Measurements from ENCODE around the gene ELMOD1.

GRCh38 chr11:107624983-107625684 is 34.2 kb downstream of the ELMOD1 start:
- TF ChIP-seq CTCF (conservative IDR thresholded peaks at IDR 0.05; ENCODE audit: low read depth, low read length) = no peak
- no peak for TF ChIP-seq EZH2 (IDR thresholded peaks at IDR 0.05; ENCODE audit: borderline replicate concordance, low read depth, low read length, poor library complexity, severe bottlenecking)
